Hepatic stellate cell (primary cell): ENCODE measurements around the gene HMBS.

Experiments
- DNase-seq: peaks from one replicate; pipeline ENCODE4 v3.0.0; 2011; ENCODE audit warnings: low spot score

The HMBS gene

DNA sequence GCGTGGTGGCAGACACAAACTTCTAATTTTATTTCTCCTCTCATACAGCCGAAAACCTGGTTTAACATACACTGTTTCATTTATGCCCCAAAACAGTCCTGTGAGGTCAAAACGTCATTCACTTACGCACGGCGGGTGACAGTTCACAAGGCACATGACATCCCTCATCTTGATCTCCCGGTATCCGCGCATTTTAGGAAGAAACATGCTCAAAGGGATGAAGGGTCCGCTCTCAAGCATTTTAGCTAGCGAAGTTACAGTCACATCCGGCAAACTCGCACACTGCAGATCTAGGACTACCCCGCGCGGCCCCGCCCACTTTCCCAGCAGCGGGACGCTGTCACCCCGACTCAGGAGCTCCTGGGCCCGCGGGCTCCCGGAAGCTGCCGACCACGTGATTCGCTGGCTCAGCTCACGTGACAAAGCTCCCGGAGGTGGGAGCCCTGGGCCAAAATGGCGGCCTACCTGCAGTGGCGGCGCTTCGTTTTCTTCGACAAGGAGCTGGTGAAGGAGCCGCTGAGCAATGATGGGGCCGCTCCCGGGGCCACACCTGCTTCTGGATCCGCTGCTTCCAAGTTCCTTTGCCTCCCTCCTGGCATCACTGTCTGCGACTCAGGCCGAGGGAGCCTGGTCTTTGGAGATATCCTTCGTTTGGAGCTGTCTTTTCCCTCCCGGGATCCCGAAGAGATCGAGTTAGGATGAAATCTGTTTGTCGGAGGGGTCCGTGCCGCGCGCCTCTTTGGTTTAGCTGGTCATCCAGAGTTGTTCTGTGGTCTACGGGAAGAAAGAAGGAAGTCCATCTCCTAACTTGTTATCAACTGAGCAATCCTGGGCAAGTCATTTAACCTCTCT, 17.1 kb upstream of the HMBS start, which contains the start of gene VPS11:
TSS of gene VPS11 (plus strand) at position 448 of the 852 bp plus-strand sequence. CDS start at position 454, 6 bp downstream.
- DNase-seq: peak; percentile 99

DNA sequence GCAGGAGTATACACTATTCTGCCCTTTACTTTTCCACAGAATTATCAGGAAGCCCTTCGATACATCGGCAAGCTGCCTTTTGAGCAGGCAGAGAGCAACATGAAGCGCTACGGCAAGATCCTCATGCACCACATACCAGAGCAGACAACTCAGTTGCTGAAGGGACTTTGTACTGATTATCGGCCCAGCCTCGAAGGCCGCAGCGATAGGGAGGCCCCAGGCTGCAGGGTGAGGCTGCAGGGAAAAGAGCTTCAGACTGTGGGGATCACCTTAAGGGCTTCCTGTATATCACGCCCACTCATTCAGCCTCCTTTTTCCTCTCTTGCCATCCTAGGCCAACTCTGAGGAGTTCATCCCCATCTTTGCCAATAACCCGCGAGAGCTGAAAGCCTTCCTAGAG, 6.8 kb upstream of the HMBS start:
- DNase-seq: no peak

DNA sequence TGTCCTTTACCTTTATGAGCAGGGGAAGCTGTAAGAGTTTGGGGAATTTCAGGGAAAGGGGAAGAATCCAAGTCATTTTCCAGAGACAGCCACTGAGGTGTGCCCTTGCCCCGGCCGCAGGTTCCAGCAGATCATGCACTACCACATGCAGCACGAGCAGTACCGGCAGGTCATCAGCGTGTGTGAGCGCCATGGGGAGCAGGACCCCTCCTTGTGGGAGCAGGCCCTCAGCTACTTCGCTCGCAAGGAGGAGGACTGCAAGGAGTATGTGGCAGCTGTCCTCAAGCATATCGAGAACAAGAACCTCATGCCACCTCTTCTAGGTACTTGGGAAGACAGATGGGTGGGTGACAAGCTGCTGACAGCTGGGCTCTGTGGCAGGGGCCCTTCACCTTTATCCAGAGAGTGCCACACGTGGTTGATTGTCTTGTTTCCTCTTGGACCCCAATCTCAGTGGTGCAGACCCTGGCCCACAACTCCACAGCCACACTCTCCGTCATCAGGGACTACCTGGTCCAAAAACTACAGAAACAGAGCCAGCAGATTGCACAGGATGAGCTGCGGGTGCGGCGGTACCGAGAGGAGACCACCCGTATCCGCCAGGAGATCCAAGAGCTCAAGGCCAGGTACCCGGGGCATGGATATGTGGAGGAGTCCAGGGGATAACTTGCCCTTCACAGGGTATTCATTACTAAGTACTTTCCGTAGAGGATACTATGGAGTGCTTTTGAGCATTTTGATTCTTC, 5.8 kb upstream of the HMBS start:
- DNase-seq: no peak

DNA sequence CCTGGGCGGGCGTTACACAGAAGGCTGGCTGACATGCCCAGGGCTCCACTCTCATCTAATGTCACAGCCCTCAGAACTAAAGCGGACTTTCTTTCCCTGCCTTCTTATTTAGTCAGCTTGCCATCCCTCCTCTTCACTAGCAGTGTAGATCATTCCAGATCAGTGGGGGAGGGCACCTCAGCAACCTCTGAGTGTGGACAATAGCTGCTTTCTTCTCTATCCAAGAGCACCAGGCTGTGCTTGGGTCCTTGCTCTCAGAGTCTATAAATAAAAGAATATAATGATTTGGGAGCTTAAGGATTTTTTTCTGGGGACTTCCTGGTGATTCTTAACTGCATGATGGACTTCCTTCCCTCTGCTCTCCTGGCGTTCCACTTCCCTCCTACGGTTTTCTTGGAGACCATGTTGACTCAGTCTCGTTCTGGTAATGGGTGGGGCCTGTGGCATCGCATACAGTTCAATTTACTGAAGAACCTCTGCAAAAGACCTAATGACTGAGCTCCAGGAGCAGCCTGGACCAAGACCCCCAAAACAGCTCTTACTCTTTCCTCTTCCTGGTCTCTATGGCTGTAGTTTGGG, 2.9 kb upstream of the HMBS start:
- DNase-seq: no peak

DNA sequence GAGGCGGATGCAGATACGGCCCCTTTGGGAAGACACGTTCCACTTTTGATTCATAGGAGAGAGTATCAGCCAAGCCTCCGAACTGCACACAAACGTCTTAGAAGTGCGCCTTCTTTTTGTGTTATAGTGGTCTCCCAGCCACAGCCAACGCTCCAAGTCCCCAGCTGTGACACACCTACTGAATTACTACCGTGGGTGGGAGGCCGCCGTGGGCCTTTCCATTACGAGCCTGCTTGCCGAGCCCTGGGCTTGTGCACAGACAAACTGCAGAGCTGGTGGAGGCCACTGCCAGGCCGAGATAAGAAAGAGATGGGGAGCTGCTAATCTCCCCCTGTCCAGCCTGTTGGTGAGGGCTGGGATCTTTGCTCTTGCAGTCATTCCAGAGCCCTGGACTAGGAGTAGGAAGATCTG, 761 bp downstream of the HMBS start:
- peak; percentile 20 for DNase-seq

DNA sequence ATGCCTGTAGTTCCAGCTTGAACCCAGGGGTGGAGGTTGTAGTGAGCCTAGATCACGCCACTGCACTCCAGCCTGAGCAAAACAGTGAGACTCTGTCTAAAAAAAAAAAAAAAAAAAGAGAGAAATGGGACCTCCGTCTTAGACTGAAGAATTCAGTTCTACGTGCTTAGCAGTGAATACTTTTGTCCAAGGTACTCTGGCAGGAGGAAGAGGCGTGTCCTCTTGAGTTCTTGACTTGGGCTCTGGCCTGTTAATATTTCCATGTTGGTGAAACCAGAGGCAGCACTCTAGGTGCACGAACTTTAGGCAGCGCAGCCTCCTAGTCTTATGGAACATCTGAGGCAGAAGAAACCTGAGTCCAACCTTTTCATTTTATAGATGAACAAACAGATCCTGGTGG, 2.4 kb downstream of the HMBS start:
- no peak for DNase-seq

DNA sequence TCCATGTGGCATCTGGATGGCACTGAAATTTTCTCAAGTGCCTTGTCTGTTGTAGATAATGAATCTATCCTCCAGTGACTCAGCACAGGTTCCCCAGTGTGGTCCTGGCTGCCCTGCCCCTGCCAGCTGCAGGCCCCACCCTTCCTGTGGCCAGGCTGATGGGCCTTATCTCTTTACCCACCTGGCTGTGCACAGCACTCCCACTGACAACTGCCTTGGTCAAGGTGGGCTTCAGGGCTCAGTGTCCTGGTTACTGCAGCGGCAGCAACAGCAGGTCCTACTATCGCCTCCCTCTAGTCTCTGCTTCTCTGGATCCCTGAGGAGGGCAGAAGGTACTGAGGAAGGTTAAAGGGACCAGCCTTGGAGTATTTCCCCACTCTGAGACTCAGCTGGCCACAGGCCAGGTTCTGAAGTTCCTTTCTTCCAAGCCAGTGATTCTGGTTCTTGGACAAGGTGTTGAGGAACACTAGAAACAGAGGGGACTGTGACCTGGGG, 3.1 kb downstream of the HMBS start:
- DNase-seq: no peak

DNA sequence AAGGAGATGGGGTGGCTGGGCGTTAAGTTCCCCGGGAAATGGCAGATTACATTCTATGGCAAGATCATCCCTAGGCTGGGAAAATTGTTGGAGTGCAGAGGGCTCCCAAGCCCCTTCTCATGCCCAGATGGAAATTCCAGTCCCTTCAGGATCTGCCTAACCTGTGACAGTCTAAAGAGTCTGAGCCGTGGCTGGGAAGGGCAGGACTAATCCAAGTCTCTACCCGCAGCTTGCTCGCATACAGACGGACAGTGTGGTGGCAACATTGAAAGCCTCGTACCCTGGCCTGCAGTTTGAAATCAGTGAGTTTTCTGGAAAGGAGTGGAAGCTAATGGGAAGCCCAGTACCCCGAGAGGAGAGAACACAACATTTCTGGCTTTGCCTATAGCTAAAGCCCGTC, 3.7 kb downstream of the HMBS start:
- DNase-seq: no peak

DNA sequence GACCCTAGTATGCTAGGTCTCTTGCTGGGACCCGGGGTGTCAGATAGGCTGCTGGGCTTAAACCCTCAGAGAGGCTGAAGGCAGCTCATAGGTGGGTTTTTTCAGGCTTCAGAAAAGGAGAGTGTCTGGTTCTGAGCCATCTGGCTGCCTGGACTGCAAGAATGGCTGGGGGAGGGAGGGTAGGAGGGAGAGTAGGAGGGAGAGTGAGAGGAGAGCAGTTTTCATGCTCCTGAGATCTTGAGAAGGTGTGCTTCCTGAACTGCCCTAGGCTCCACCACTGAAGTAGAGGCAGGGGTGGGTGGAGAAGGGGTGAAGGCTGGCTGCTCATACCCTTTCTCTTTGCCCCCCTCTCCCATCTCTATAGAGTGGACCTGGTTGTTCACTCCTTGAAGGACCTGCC, 4.6 kb downstream of the HMBS start:
- no peak for DNase-seq

DNA sequence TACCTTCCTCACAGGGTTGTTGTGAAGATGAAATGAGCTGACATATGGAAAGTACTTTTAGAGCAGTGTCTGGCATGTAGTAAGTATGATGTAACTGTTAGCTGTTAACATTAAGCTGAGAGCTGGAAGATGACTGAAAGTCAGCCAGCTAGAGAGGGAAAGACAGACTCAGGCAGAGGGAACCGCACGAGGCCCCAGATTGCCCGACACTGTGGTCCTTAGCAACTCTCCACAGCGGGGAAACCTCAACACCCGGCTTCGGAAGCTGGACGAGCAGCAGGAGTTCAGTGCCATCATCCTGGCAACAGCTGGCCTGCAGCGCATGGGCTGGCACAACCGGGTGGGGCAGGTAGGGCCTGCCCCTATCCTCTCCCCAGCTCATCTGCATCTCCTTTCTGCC, 6.5 kb downstream of the HMBS start:
- DNase-seq: no peak

DNA sequence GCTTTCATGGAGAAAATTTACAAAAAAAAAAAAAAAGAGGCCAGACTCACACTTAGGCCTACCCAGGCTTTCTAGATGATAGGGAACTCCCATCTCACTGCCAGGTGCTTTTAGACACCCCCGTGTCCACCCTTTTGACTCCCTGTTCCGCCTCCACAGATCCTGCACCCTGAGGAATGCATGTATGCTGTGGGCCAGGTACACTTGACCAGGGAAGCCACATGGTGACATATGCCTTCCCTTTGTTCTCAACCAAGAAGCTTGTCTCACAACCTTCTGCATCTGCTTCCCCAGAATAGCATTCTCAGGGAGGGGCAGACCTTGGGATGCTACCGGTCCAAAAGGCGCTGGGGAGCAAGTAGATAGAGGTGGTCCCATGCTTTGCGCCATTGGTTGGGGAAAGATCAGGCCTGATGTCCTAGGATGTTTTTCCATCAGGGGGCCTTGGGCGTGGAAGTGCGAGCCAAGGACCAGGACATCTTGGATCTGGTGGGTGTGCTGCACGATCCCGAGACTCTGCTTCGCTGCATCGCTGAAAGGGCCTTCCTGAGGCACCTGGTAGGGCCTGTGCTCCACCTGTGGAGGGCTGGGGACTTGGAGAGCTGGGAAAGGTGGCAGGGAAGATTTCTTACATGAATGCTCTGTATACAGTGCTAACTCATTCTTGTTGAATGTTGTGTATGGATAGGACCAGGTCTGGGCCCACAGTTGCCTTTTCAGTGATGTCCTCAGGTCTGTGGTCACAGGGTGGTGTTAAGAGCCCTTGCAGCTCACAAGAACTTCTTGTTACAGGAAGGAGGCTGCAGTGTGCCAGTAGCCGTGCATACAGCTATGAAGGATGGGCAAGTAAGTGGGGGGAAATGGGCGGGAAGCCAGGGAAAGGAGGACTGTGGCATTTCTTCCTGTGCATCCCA, 7.5 kb downstream of the HMBS start:
- DNase-seq: no peak

DNA sequence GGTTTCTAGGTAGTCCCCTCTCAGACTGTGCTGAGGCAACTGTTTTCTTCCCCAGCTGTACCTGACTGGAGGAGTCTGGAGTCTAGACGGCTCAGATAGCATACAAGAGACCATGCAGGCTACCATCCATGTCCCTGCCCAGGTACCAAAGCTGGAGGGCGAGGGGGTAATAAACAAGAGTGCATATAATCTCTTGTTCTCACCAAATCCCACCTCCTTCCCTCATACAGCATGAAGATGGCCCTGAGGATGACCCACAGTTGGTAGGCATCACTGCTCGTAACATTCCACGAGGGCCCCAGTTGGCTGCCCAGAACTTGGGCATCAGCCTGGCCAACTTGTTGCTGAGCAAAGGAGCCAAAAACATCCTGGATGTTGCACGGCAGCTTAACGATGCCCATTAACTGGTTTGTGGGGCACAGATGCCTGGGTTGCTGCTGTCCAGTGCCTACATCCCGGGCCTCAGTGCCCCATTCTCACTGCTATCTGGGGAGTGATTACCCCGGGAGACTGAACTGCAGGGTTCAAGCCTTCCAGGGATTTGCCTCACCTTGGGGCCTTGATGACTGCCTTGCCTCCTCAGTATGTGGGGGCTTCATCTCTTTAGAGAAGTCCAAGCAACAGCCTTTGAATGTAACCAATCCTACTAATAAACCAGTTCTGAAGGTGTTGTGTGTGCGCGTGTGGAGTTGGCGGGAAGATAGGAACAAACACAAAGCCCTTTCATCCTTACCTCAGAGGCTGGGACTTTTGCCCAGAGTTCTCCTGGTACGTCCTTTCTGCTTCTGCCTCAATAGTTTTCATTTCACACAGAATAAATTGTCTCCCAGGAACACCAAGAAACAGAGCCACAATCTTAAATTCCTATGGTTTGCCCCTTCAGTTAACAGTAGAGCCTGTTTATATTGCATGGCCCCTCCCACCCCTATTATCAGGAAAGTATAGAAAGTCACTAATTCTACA, 8.5 kb downstream of the HMBS start:
- DNase-seq: no peak

DNA sequence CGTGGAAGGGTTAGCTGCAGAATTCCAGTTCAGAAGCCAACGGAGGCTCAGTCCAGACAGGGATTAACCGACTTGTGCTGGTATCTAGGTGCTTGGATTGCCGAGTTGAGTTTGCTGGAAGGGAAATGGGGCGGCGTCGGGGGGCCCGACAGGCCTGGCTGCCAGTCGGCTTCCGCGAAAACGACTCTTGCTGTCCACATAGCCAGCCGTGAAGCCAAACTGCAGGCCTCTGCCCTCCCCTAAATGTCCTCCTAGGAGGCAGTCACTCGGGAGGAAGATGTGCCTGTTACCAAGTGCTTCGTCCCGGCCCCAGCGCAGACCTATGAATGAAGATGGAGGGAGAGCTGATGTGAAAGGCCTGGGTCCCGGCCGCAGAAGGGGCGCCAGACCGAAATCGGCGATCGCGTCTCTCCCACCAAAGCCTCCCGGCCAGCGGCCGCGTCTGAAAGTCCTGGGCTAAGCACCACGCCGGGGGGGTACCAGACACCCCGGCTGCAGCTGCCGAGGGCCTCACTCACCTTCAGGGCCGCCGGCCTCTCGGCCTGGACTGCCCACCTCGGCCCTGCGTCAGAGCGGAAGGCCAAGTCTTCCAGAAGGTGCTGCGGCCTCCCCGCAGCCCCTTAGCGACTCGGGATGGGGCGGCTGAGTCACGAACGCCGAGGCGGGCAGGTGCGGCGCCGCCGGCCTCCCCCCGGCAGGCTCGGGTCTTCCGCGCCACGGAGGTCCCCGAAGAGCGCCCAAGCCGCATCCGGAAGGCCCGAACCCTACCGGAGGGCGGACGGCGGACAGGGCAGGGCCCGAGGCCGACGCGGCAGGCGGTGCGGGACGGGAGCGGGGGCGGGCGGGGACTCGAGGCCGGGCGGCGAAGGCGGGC, 9.5 kb downstream of the HMBS start:
- DNase-seq: peak; percentile 37

DNA sequence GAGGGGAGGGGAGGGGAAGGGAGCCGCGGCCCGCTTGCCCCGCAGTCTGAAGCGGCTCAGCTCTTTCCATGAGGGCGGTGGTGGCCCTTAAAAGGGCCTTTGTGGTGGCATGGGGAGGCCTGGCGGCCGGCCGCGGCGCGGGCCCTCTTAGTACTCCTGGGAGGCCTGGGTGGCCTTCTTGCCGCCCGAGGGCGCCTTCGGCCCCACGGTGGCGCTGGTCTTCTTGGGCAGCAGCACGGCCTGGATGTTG, 10.1 kb downstream of the HMBS start:
- peak; percentile 66 for DNase-seq

DNA sequence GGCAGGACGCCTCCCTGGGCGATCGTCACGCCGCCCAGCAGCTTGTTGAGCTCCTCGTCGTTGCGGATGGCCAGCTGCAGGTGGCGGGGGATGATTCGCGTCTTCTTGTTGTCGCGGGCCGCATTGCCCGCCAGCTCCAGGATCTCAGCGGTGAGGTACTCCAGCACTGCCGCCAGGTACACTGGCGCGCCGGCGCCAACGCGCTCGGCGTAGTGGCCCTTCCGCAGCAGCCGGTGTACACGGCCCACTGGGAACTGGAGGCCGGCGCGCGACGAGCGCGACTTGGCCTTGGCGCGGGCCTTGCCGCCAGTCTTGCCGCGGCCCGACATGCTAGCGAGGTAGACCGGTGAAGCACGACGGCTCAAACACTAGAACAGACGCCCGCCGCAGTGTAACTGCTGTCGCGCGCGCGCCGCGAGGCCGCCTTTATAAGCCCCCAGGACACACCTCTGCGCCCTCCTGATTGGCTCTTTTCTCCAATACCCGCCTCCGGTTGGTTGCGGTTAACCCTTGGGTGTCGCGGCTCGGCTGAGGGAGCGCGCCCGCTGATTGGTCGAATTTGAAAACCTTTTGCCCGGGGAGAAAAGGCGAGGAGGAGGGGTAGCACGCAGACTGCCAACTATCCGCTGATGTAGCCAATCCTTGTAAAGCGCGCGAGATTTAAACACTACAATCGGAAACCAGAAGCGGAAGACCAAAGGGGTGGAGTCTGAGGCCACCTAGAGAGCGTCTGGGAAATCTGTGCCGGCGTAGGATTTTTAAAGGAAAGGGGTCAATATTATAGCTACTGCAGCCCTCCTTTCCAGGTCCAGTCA, 10.6 kb downstream of the HMBS start:
- peak; percentile 100 for DNase-seq

DNA sequence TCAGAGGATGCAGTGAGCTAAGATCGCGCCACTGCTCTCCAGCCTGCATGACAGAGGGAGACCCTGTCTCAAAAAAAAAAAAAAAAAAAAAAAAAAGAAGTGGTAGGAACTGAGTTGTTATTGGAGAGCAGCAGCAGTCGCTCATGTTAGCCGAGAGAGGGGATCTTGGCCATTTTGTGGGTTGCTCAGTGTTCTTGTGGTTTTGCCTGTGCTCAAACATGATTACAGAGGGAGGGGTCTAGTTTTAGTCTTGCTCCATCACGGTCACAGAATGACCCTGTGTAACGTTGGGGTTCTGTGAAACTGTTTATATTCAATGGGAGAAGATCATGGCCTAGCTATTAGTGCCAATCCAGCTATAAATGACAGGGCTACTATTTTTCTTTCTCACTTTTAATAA, 15.0 kb downstream of the HMBS start:
- DNase-seq: no peak

DNA sequence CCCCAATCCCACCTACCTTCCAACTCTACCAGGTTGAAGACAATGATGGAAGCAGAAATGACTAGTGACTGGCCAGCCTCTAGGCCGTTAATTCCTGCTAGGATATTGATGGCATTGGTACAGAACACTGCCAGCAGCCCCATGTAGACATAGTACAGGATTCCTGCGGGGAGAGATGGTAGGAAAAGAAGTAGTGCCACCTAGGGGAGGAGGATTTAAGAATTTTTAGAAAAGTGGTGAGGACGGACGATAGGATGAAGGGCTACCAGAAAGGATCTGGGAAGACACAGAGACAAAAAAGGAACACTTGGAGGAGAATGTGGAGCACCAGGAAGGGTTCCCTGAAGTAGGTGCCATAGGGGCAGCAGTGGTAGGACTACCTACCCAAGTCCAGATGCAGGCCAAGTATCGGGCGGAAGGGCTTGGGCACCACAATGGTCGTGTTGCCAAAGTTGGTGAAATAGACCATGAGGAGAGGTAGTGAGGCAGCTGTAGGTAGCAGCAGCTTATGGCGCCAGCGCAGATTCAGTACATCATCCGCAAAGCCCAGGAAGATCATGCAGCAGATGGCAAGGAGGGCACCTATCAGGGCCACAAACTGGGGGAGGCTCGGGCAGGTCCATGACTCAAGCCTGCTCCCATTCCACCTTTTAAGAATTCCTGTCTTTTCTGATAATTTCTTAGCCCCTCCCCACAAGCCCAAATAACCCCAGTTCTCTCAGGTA, 15.7 kb downstream of the HMBS start:
- DNase-seq: peak; percentile 51
